Heart right ventricle (tissue), 16 donors: Measurements from ENCODE around the gene GALR2. TPM values are rescaled to one million over a fixed set of nuclear protein-coding genes. Genes with fewer than 3 reads are reported as not detected.

ENCODE experiments used
- ATAC-seq, 8 donors: fragments of 200-7000 bp; cut with Tn5 transposase; one replicate each; pipeline ENCODE4 v1.9.1; 2020; ENCODE audit warnings: mild to moderate bottlenecking in 8 of 8, moderate library complexity in 8 of 8, moderate number of reproducible peaks in 1 of 8
- DNase-seq, 2 donors: peaks; one replicate each; pipeline ENCODE4 v3.0.0-alpha.2; 2020
- H3K27ac ChIP-seq, 10 donors: fragments of 200-600 bp; sonication (generic) in 2 of 10; one replicate each; pipeline versions ENCODE4 v1.5.0 to v1.8.0; 2020 to 2022; ENCODE audit warnings: mild to moderate bottlenecking in 3 of 10
- H3K27me3 ChIP-seq, 7 donors: fragments of 200-600 bp; one replicate each; pipeline ENCODE4 v1.8.0; 2021 to 2022; ENCODE audit warnings: mild to moderate bottlenecking in 2 of 7
- H3K36me3 ChIP-seq, 9 donors: fragments of 200-600 bp; sonication (generic) in 1 of 9; one replicate each; pipeline versions ENCODE4 v1.5.0 to v1.8.0; 2020 to 2022; ENCODE audit warnings: mild to moderate bottlenecking in 2 of 9
- H3K4me1 ChIP-seq, 9 donors: fragments of 200-600 bp; sonication (generic) in 1 of 9; one replicate each; pipeline versions ENCODE4 v1.5.0 to v1.8.0; 2020 to 2022; ENCODE audit warnings: mild to moderate bottlenecking in 4 of 9
- H3K4me3 ChIP-seq, 10 donors: fragments of 200-600 bp; sonication (generic) in 2 of 10; one replicate each; pipeline versions ENCODE4 v1.5.0 to v1.8.0; 2020 to 2022; ENCODE audit warnings: mild to moderate bottlenecking in 7 of 10, moderate library complexity in 2 of 10
- H3K9me3 ChIP-seq, 11 donors: fragments of 200-600 bp in 10 of 11; sonication (generic) in 2 of 11; one replicate each; pipeline versions ENCODE4 v1.5.0 to v1.8.0; 2013 to 2022; ENCODE audit warnings: mild to moderate bottlenecking in 2 of 11, control low read depth in 1 of 11, moderate library complexity in 1 of 11
- WGBS, 2 donors: extraction: QIAGEN DNeasy Blood & Tissue Kit; methylation state at CpG; one replicate each; pipeline ENCODE4 v1.1.7; 2013; ENCODE audit warnings: inconsistent platforms in 1 of 2; 5-methylcytosine and 5-hydroxymethylcytosine counted together
- intact Hi-C, 10 donors: fragments of 100-400 bp; cut with DNase I; formaldehyde crosslinking; loops; one replicate each; pipeline versions ENCODE4 v1.11.1 to v1.14.2; 2022
- polyA plus RNA-seq, 2 donors: library from polyadenylated mRNA; stranded (reverse); fragments of 200-250 nt; gene quantifications; one replicate each; pipeline ENCODE4 v1.2.3, GENCODE V29; 2013
- total RNA-seq, 10 donors: library from RNA; stranded (reverse); fragmentation: NEBNext Ultra II Directional in 3 of 10; extraction: Animal tissue kit (Norgen Biotek cat#: 25700) in 3 of 10; gene quantifications; one replicate each; pipeline versions ENCODE4 v1.2.1 to v1.2.4, GENCODE V29; 2021 to 2023
- TF ChIP-seq, protein P1 (sequence below), 9 donors: fragments of 200-600 bp; sonication (generic) in 2 of 9; IDR thresholded peaks; one replicate each; pipeline versions ENCODE4 v1.5.0 to v1.8.0; 2021 to 2022; ENCODE audit warnings: antibody characterized with exemption in 9 of 9, mild to moderate bottlenecking in 5 of 9, moderate library complexity in 1 of 9
- donor health status: Arrhythmogenic right ventricular cardiomyopathy.
- donor health status: ischemic (EF 13 %, LVEDD 7.1; RV severe dilation, severe dysfunction).
- donor health status: healthy with polysubstance abuse.
- donor health status: DM: no; HTN: yes; CAD: no.
- donor health status: DM: no; HTN: no; CAD: no.
- donor health status: ischemic (EF 25% LVEDD 6.9; RV normal size, moderate dysfunction).
- donor health status: ischemic (EF 25% LVEDD 5.7; RV mildly dilated, moderate dysfunction).
- donor health status: healthy.
- donor health status: DM: yes; HTN: yes; CAD: no.
- donor health status: Ischemic cardiomyopathy.
- donor health status: ischemic (EF 35%, LVEDD 5.7; RV mildly dilated, moderate dysfunction).
- donor health status: nonischemic (EF 11% LVEDD 7.7; RV severe dilation, severe dysfunction).
- donor health status: DM: yes; HTN: yes; CAD: no.
- donor health status: PGD.
- donor health status: ischemic (EF 29% LVEDD 5.4; RV normal size, mild dysfunction).
- donor health status: nonischemic (EF 23%, LVEDD 6.1; RV moderate dilation, normal function).

The GALR2 gene
- total and polyA plus RNA-seq, 12 donors, result 0.10 TPM; not detected in 11

GRCh38 chr17:76086384-76086783 is 11.8 kb downstream of the GALR2 start:
- intact Hi-C loops, result no loop called here
- H3K4me3 ChIP-seq, result no peak overlapping the region
- H3K27ac ChIP-seq, result no peak overlapping the region
- DNase-seq (no peak), ATAC-seq (no peak)
- H3K27me3 ChIP-seq, result no peaks in the 10 kb centered on the region
- 95 to 97% methylated on average over 9 of the region's 9 CpGs for WGBS, 2 donors
- H3K9me3 ChIP-seq, result no peaks in the 10 kb centered on the region
- peaks cover 0 to 1% (median 0%) of the 10 kb centered on the region in 9 donors for H3K4me1 ChIP-seq
- H3K36me3 ChIP-seq, result peaks cover 0 to 97% (median 70%) of the 10 kb centered on the region in 9 donors
- TF ChIP-seq, protein P1, sequence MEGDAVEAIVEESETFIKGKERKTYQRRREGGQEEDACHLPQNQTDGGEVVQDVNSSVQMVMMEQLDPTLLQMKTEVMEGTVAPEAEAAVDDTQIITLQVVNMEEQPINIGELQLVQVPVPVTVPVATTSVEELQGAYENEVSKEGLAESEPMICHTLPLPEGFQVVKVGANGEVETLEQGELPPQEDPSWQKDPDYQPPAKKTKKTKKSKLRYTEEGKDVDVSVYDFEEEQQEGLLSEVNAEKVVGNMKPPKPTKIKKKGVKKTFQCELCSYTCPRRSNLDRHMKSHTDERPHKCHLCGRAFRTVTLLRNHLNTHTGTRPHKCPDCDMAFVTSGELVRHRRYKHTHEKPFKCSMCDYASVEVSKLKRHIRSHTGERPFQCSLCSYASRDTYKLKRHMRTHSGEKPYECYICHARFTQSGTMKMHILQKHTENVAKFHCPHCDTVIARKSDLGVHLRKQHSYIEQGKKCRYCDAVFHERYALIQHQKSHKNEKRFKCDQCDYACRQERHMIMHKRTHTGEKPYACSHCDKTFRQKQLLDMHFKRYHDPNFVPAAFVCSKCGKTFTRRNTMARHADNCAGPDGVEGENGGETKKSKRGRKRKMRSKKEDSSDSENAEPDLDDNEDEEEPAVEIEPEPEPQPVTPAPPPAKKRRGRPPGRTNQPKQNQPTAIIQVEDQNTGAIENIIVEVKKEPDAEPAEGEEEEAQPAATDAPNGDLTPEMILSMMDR (IDR thresholded peaks at IDR 0.05), result no peak

DNA sequence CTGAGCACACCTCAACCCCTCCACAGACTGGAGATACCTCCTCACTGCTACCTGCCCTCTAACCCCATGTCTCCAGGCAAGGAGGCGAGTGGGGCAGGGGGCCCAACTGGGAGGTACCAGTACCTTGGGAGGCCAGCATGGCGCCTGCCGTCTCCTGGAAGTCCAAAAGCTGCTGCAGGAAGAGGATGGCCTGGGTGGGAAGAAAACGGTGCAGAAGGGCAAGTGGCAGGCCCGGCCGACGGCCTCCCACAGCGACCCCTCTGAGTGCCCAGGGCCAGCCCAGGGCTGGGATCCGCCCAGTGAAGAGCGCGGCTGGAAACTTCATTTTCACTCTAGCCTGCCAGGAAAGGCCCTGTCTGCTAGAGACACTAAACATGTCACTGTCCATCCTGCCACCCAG is 12.9 kb downstream of the GALR2 start:
- TF ChIP-seq, protein P1 (IDR thresholded peaks at IDR 0.05), result no peak
- no peak overlapping the region for H3K4me3 ChIP-seq
- DNase-seq, result no peak
- WGBS, 2 donors, result 91 to 97% methylated on average over 11 of the region's 11 CpGs
- H3K27ac ChIP-seq, result no peak overlapping the region
- H3K9me3 ChIP-seq, result no peaks in the 10 kb centered on the region
- H3K36me3 ChIP-seq, result peaks cover 0 to 100% (median 70%) of the 10 kb centered on the region in 9 donors
- intact Hi-C loops, result no loop called here
- no peak for ATAC-seq
- H3K4me1 ChIP-seq, result peaks cover 0 to 8% (median 0%) of the 10 kb centered on the region in 9 donors
- H3K27me3 ChIP-seq, result no peaks in the 10 kb centered on the region

GRCh38 chr17:76088041-76088867 is 13.7 kb downstream of the GALR2 start:
- TF ChIP-seq, protein P1 (IDR thresholded peaks at IDR 0.05), result no peak
- Histone ChIP-seq H3K27ac (no peak overlapping the region), H3K4me3 (no peak overlapping the region), H3K27me3 (no peaks in the 10 kb centered on the region), H3K36me3 (peaks cover 0 to 100% (median 74%) of the 10 kb centered on the region in 9 donors), H3K9me3 (no peaks in the 10 kb centered on the region), H3K4me1 (peaks cover 0 to 8% (median 0%) of the 10 kb centered on the region in 9 donors)
- 85 to 92% methylated on average over 25 of the region's 25 CpGs for WGBS, 2 donors
- intact Hi-C loops, result no loop called here
- ATAC-seq (no peak), DNase-seq (no peak)

DNA sequence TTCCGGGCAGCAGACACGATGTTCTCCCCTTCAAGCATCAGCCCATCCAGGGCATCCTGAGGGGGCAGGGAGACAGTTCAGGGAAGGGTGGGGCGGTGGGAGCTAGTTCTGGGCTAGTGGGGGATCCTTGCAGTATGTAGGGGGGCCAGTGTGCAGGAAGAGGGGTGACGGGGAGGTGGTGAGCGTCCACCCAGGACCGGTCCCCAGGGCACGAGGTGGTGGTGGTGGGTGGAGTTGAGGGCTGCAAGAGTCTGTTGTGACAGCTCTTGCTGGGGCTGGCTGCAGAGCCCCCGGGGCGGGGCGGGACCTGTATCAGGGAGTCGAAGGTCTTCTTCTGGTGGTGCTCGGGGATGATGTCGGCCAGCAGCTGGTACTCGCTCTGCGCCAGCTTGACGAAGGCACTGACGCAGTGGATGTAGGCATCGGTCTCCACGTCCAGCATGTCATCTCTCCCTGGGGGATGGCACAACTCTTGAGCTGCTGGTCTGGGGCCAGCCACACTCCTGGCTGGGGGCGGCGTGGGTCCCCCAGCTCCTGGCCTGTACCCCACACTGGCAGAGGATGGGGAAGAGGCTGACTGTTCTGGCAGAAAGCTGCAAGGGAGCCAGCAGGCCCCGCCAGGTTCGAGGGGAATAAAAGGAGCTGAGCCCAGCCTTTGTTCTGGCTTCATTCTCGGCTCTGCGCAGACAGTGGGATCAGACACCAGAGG is 14.4 kb downstream of the GALR2 start:
- no peak for ATAC-seq
- 94 to 95% methylated on average over 25 of the region's 25 CpGs for WGBS, 2 donors
- Histone ChIP-seq H3K36me3 (peaks cover 0 to 100% (median 77%) of the 10 kb centered on the region in 9 donors), H3K27me3 (no peaks in the 10 kb centered on the region), H3K4me1 (peaks cover 0 to 8% (median 0%) of the 10 kb centered on the region in 9 donors), H3K27ac (no peak overlapping the region), H3K4me3 (no peak overlapping the region), H3K9me3 (no peaks in the 10 kb centered on the region)
- intact Hi-C loops, result no loop called here
- no peak for DNase-seq
- TF ChIP-seq, protein P1 (IDR thresholded peaks at IDR 0.05), result no peak
